ENCODE measurements around the gene IDUA.
"Not testable (repeated sequence)": the region's sequence is repeated elsewhere in the genome, so short reads cannot be mapped to it uniquely, and the experiment has no call there.

IDUA gene

DNA sequence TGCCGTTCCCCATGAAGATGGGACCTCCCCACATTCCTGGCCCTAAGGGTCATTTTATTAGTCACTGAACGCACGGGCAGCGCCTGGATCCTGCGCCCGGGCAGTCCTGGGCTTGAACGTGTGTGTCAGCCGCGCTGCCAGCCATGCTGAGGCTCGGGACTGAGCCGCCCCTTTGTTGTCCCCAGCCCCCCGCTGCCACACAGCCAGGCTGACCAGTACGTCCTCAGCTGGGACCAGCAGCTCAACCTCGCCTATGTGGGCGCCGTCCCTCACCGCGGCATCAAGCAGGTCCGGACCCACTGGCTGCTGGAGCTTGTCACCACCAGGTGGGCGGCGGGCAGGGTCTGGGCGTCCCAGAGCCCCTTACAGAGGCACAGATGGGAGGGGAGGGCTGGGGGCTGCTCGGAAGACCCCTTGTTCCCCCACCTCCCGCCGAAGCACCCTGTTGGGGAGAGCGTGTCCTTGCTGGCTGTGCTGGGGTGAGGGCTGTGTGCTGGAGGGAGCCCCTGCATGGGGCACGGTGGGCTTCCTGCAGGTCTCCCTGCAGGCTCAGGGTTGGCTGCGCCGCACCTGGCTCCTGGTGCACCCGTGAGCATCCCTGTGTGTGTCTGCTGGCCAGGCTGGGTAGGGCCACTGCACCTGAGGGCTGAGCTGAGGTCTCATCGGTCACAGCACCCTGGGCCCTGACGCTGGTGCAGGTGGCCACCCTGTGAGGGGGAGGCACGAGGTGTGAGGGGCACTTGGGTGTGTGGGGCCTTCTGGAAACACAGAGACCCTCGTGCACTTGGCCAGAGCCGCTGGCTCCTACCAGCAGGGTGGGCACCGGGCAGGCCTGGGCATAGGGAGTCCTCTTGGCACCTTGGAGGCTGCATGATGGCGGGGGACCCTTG, 1.0 kb downstream of the IDUA start:
- no peak for DNase-seq (ENCODE audit: low read depth in 1 of 2, low spot score in 1 of 2)

GRCh38 chr4:988726-989721, 2.2 kb downstream of the IDUA start:
- DNase-seq (ENCODE audit: low read depth in 1 of 2, low spot score in 1 of 2): no peak

GRCh38 chr4:989722-990471, 3.1 kb downstream of the IDUA start:
- DNase-seq (ENCODE audit: low read depth in 1 of 2, low spot score in 1 of 2): no peak

- no peak for DNase-seq (ENCODE audit: low read depth in 1 of 2, low spot score in 1 of 2)
These were observed 4.0 kb downstream of the IDUA start for GRCh38 chr4:990746-991367.

DNA sequence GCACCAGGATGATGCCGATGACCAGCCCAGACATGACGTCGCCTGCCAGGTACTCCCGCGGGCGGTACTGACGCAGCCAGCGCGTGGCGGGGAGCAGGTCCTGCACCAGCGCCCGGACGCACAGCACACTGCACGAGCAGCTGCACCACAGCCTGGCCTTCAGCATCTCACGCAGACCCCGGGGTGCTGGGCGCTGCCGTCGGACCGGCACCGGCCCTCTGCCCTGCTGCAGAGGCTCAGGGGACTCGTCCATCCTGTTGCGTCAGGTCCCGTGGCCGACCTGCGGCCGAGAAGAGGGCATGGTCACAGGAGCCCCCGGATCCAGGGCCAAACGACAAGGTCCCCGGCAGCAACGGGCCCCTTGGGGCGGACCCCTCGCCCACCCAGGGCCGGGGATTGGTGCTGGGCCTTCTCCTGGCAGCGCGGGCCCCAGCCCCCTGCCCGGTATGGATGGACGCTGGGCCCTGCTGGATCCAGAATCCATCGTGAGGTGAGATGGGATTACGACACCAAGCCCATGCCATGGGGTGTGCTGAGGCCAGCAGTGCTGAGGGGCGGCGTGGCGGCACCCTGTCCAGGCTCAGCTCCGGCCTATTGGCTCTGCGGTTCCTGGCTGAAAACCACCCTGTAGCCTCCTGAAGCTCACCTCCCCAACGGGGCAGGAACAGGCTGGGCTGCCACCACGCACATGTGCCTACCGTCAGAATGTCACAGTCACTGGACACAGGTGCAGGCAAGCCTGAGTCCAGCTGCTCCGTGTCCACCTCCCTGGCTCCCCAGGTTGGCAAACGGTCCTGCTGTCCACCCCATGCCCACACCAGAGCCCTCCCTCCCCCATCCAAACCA, 4.8 kb downstream of the IDUA start:
- no peak for DNase-seq (ENCODE audit: low read depth in 1 of 2, low spot score in 1 of 2)

DNA sequence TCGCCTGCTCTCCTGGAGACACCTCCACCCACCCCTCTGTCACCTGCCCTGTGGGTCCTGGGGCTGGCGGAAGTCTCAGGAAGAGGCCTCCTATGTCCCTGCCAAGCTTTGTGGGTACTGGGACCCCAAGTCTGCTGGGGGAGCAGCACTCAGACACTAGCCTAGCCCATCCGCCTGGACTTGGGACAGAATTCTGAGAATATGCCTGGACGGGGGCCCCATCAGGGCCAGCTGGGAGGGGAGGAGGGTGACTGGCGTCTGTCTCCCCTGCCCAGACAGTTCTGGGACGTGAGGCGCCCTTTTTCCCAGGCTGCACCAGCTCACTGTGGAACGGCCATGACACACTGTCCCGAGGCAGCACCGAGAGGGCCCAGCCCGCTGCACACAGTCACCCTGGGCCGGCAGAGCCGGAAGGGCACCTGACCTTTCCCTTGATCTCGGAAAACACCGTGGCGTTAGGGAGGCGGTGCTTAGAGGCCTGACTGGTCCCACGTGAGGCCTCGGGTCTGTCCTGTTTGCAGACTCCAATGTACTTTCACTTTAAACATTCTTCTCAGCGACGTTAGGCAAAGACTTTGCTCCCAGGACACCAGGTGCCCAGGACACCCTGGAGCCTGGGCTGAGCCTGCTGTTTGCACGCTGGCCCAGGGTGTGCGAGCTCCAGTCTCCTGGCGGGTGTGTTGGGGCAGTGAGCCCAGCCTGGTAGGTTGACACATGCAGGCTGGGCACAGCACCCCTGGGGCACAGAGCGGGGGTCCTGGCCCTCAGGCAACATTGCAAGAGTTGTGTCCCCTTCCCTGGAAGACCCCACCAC, 5.7 kb downstream of the IDUA start:
- no peak for DNase-seq (ENCODE audit: low read depth in 1 of 2, low spot score in 1 of 2)

DNA sequence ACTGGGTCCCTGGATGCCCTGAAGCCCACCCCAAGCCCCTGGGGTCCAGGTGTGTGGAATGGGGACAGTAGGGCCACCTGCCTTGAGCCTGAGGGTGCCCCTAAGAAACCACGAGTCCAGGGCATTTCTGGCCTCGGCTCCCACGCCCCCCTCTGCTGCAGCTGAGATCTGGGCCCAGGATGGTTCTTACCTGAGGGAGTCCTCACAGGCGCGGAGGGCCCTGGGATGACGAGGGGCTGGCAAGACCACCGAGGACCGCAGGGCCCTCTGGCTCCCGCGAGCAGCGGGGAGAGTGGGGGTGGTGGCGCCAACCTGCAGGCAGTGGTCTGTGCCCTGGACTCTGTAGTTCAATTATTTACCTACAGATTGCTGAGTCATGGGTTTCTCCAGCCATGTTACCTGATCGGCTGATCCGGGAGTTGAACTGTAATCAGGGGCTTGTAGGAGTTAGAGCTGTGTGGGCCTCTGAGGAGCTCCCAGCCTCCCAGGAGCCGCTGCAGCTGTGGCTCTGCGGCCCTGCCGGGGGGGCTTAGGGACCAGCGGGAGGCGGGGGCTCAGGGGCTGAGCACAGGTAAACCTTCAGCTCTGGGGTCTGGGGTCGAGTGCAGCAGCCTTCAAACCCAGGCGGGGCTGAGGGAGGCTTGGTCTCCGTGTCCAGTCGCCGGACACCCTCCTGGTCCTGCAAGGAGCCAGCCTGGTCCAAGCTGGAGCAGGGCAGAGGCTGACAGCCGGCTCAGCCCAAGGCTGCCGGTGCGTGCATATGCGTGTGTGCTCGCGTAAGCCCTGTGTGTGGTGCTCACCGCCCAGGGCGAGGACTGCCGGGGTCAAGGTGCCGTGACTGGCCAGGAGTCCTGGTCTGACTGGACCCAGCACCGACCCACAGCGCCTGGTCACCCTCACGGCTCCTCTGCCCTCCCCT, 6.5 kb downstream of the IDUA start, which contains the start of gene SLC26A1:
TSS of gene SLC26A1 (minus strand) at position 294 of the 919 bp plus-strand sequence. CDS start 1,701 bp downstream, outside the sequence.
- DNase-seq (ENCODE audit: low read depth in 1 of 2, low spot score in 1 of 2): no peak

DNA sequence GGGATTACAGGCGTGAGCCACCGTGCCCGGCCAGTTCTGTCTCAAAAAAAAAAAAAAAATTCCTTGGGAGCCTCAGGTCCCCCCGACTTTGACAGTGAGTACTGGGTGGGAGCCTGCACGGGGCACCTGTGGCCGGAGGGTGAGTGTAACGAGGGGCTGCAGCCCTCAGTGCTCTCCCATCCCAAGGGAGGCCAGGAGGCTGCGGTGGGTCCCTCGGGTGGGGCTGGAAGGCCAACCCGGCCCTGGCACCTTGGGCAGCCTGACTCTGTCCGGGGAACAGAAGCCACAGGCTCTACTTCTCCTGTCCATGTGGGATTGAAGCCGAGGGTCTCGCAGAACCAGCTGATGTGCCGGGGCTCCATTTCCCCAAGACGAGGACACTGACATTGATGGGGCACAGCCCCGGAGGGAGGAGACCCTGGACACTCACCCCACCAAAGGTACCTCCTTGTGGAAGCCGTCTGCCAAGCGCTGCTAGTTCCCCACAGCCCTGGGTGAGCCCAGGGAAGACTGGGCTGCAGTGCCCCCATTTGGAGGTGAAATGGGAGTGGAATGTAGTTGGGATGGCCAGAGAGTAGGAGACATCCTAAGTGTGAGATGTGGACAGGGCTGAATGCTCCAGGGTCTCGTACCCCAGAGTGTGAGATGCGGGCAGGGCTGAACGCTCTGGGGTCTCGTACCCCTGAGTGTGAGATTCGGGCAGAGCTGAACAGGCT, 8.6 kb downstream of the IDUA start:
- no peak for DNase-seq (ENCODE audit: low read depth in 1 of 2, low spot score in 1 of 2)

- DNase-seq (ENCODE audit: low read depth in 1 of 2, low spot score in 1 of 2): no peak
These were observed 9.5 kb downstream of the IDUA start for GRCh38 chr4:996030-996996.

GRCh38 chr4:996997-997374, 10.1 kb downstream of the IDUA start:
- DNase-seq (ENCODE audit: low read depth in 1 of 2, low spot score in 1 of 2): no peak

DNA sequence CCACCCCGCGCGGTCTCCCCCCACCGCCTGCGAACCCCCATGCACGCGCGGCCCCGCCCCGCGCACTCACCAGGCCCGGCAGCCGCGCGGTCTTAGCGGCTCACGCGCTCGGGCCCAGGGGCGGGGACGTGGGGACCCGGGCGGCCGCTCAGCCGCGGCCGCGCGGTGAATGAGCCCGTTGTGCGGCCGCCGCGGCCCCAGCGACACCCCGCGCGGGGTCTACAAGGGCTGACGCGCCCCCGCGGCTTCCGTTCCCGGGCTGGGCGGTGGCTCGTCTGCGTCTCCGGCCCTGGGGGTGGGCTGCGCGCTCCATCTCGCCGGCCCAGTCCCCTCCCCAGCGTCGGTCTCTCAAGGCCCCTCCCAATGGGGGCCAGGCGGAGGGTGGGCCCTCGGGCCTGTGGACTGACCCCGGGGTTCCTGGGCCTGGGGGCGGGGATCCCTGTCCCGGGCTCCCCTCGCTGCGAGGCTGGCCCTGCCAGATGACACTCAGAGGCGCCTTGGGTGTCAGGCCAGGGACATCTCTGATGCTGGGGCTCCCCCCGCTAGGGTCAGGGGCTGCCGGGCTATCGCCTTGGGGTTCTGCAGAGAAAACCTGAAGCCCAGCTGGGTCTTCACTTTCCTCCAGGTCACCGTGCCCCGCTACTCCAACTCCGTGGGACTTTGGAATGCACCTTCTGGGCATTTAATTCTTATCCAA, 10.7 kb downstream of the IDUA start:
- DNase-seq (ENCODE audit: low read depth in 1 of 2, low spot score in 1 of 2): no peak

DNA sequence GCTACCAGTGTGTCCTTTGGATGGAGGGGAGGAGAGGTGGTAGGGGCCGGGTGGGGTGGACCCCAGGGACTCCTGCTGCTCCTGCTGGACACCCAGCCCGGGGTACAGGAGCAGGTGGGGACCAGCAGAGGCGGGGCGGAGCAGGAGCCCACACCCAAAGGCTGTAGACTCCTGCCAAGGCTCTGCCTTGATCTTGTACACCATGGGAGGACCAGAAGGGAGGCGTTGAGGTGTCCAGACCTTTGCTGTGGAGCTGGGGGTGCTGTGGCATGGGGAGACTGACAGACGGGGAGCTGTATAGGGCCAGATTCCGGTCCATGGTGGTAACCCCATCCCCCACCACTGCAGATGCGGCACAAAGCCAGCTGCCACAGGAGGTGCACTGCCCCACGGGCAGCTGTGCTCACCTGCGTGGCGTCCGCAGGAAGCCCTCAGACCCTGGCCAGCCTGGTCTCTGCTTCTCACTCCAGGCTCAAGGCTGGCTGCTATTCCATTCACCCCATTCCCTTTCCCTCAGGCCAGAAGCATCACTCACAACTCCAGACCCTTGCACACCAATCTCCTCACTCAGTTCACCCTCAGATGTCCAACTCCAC, 11.3 kb downstream of the IDUA start:
- no peak for DNase-seq (ENCODE audit: low read depth in 1 of 2, low spot score in 1 of 2)

DNA sequence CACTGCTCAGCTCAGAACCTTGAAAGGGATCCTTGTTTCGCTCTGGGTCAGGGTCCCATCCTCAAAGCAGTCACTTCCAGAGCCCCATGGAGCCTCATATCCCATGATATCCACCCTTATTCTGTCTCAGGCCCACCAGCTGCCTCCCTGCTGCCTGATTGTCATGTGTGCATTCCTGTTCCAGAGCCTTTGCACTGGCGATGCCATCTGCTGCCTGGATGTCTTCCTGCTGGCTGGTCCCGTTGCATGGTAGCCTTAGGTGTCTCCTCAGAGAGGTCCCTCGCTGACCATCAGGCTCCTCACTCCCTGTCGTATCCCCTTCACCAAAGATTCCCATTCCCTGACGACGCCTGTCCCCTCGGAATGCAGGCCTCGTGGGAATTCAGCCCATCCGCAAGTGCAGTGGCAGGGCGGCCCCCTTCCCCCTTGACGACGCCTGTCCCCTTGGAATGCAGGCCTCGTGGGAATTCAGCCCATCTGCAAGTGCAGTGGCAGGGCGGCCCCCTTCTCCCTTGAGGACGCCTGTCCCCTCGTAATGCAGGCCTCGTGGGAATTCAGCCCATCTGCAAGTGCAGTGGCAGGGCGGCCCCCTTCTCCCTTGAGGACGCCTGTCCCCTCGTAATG, 12.5 kb downstream of the IDUA start:
- not testable (repeated sequence) for DNase-seq (ENCODE audit: low read depth in 1 of 2, low spot score in 1 of 2)

GRCh38 chr4:999882-1000425, 13.1 kb downstream of the IDUA start:
- DNase-seq (ENCODE audit: low read depth in 1 of 2, low spot score in 1 of 2): no peak
